Measurements from ENCODE around the gene ZNF516. TPM values are rescaled to one million over a fixed set of nuclear protein-coding genes. Genes with fewer than 3 reads are reported as not detected.

Gene ZNF516
- total and polyA plus RNA-seq, 2 of the 13 experiments (the other 11 are each of a cell fraction or from before 2014, with no cell fraction given): 16.6 to 18.7 TPM

- in situ Hi-C loops (cut with HindIII; ENCODE audit: extremely low pct_ligation_motif_present, low pct_unique_long_range_greater_than_20kb): no loop called here
- H2AFZ ChIP-seq (ENCODE audit: low read length): no peak overlapping the region
- peaks cover 30% of the 10 kb centered on the region for H3K4me1 ChIP-seq (ENCODE audit: insufficient read depth, low read length)
- DNase-seq (ENCODE audit: low spot score) (no peak), ATAC-seq (no peak), FAIRE-seq (no peak)
- H3K27ac ChIP-seq (ENCODE audit: extremely low read length, insufficient read depth, low read length): no peak overlapping the region
- POLR2A ChIA-PET: no interaction called here
- no peaks in the 10 kb centered on the region for H3K36me3 ChIP-seq (replicated peaks in 1 of 2; ENCODE audit: control insufficient read depth in 1 of 2, insufficient read depth in 2 of 2, low read length in 2 of 2)
- no peaks in the 10 kb centered on the region for H3K9me3 ChIP-seq (ENCODE audit: low read length)
- H3K27me3 ChIP-seq (ENCODE audit: control insufficient read depth in 1 of 2, insufficient read depth in 2 of 2, low read length in 2 of 2): peaks cover 1 to 6% of the 10 kb centered on the region in 2 experiments; a peak in 2 of 5 replicates
- CTCF ChIA-PET (ENCODE audit: low intra/inter-chr PET ratio, low total read pairs): no interaction called here
- H3K9ac ChIP-seq (ENCODE audit: insufficient read depth, low read depth, low read length): no peak overlapping the region
- BruUV-seq (replicated peaks): no TSS peak
- H3K4me2 ChIP-seq (ENCODE audit: low read depth, low read length): no peak overlapping the region
- TF ChIP-seq ZSCAN9 (CRISPR knock-in tag; IDR thresholded peaks at IDR 0.05; ENCODE audit: borderline replicate concordance) (no peak), PHF8 (CRISPR knock-in tag; IDR thresholded peaks at IDR 0.05) (no peak), GTF2F1 (IDR thresholded peaks at IDR 0.05; ENCODE audit: low read length) (no peak), ZNF256 (CRISPR knock-in tag; conservative IDR thresholded peaks at IDR 0.05) (no peak), ZNF431 (CRISPR knock-in tag; IDR thresholded peaks at IDR 0.05; ENCODE audit: borderline replicate concordance, low read depth) (no peak)
- intact Hi-C loops (cut with micrococcal nuclease; ENCODE audit: unreplicated experiment): loop anchor here (10.0 kb wide), 1 partner anchor 95 kb away; no protein-coding TSS in a partner anchor
- peaks cover 4% of the 10 kb centered on the region for H3K79me2 ChIP-seq (ENCODE audit: insufficient read depth, low read length)
- no peak overlapping the region for H3K4me3 ChIP-seq (replicated peaks in 1 of 3; ENCODE audit: insufficient read depth in 1 of 3, low read depth in 2 of 3, low read length in 3 of 3)
- WGBS (ENCODE audit: low lambda C conversion rate): 61% methylated on average over 10 of the region's 10 CpGs
- no peaks in the 10 kb centered on the region for H4K20me1 ChIP-seq (ENCODE audit: insufficient read depth, low read length)
These were observed 4.7 kb upstream of the ZNF516 start for GRCh38 chr18:76499637-76500340.

- peaks cover 28% of the 10 kb centered on the region for H3K4me1 ChIP-seq (ENCODE audit: insufficient read depth, low read length)
- no peak for TF ChIP-seq SUZ12 (IDR thresholded peaks at IDR 0.05; ENCODE audit: low read depth, low read length)
- TF ChIP-seq PRPF4 (IDR thresholded peaks at IDR 0.05; ENCODE audit: low read depth, low read length, poor library complexity, severe bottlenecking): no peak
- TF ChIP-seq ZNF234 (CRISPR knock-in tag; conservative IDR thresholded peaks at IDR 0.05): no peak
- no peak for TF ChIP-seq ZNF256 (CRISPR knock-in tag; conservative IDR thresholded peaks at IDR 0.05)
- no peak for TF ChIP-seq FIP1L1 (IDR thresholded peaks at IDR 0.05; ENCODE audit: borderline replicate concordance, insufficient read depth, low read depth, low read length)
- TF ChIP-seq ZNF274 (CRISPR knock-in tag; IDR thresholded peaks at IDR 0.05): no peak
- TF ChIP-seq ZBED4 (CRISPR knock-in tag; IDR thresholded peaks at IDR 0.05; ENCODE audit: borderline replicate concordance): no peak
- no peak for TF ChIP-seq ZNF10 (CRISPR knock-in tag; IDR thresholded peaks at IDR 0.05; ENCODE audit: borderline replicate concordance, low read depth)
- no peak for TF ChIP-seq ATRX (CRISPR knock-in tag; IDR thresholded peaks at IDR 0.05; ENCODE audit: borderline replicate concordance)
- no peak for TF ChIP-seq MED8 (CRISPR knock-in tag; IDR thresholded peaks at IDR 0.05; ENCODE audit: insufficient replicate concordance)
These were observed 4.0 kb upstream of the ZNF516 start for GRCh38 chr18:76499021-76499420.

More at GRCh38 chr18:76499021-76499420, 4.0 kb upstream of the ZNF516 start:
- BruUV-seq (replicated peaks): no TSS peak
- Histone ChIP-seq H2AFZ (ENCODE audit: low read length) (no peak overlapping the region), H3K36me3 (replicated peaks in 1 of 2; ENCODE audit: control insufficient read depth in 1 of 2, insufficient read depth in 2 of 2, low read length in 2 of 2) (no peaks in the 10 kb centered on the region), H3K79me2 (ENCODE audit: insufficient read depth, low read length) (peaks cover 8% of the 10 kb centered on the region), H3K27me3 (ENCODE audit: control insufficient read depth in 1 of 2, insufficient read depth in 2 of 2, low read length in 2 of 2) (peaks cover 1 to 5% of the 10 kb centered on the region in 2 experiments; a peak in 2 of 5 replicates), H3K9ac (ENCODE audit: insufficient read depth, low read depth, low read length) (no peak overlapping the region), H4K20me1 (ENCODE audit: insufficient read depth, low read length) (no peaks in the 10 kb centered on the region), H3K9me3 (ENCODE audit: low read length) (no peaks in the 10 kb centered on the region), H3K4me3 (replicated peaks in 1 of 3; ENCODE audit: insufficient read depth in 1 of 3, low read depth in 2 of 3, low read length in 3 of 3) (no peak overlapping the region), H3K27ac (ENCODE audit: extremely low read length, insufficient read depth, low read length) (no peak overlapping the region), H3K4me2 (ENCODE audit: low read depth, low read length) (no peak overlapping the region)
- no peak for ATAC-seq
- no peak for DNase-seq (ENCODE audit: low spot score)
- ChIA-PET CTCF (ENCODE audit: low intra/inter-chr PET ratio, low total read pairs) (no interaction called here), POLR2A (no interaction called here)
- in situ Hi-C loops (cut with HindIII; ENCODE audit: extremely low pct_ligation_motif_present, low pct_unique_long_range_greater_than_20kb) (no loop called here), intact Hi-C loops (cut with micrococcal nuclease; ENCODE audit: unreplicated experiment) (loop anchor here (10.0 kb wide), 1 partner anchor 94 kb away; no protein-coding TSS in a partner anchor)
- FAIRE-seq: no peak
- WGBS (ENCODE audit: low lambda C conversion rate): 44% methylated on average over 8 of the region's 8 CpGs
